CD4-positive, alpha-beta T cell treated with Interleukin-15 for 1 hour (primary cell): ENCODE measurements around the gene NUP62.
"Not testable (repeated sequence)": the region's sequence is repeated elsewhere in the genome, so short reads cannot be mapped to it uniquely, and the experiment has no call there.

Source experiments
- DNase-seq: peaks from one replicate; pipeline ENCODE4 v3.0.0-alpha.2; 2020

NUP62 gene

GRCh38 chr19:49950956-49951526 lies 21.7 kb upstream of the NUP62 start:
- DNase-seq: no peak

- no peak for DNase-seq
These were observed 21.3 kb upstream of the NUP62 start for GRCh38 chr19:49950590-49950948.

- DNase-seq: no peak
These were observed 20.7 kb upstream of the NUP62 start for GRCh38 chr19:49949742-49950589.

GRCh38 chr19:49946415-49946814 lies 17.1 kb upstream of the NUP62 start:
- no peak for DNase-seq

- not testable (repeated sequence) for DNase-seq
These were observed 15.3 kb upstream of the NUP62 start for GRCh38 chr19:49944567-49944966.

- DNase-seq: no peak
These were observed 11.1 kb upstream of the NUP62 start for GRCh38 chr19:49940482-49940791.

- no peak for DNase-seq
These were observed 10.6 kb upstream of the NUP62 start for GRCh38 chr19:49939721-49940481.

GRCh38 chr19:49938662-49939061 lies 9.4 kb upstream of the NUP62 start:
- no peak for DNase-seq

- DNase-seq: peak; percentile 74
These were observed 8.6 kb upstream of the NUP62 start for GRCh38 chr19:49937750-49938381.

- no peak for DNase-seq
These were observed 7.2 kb upstream of the NUP62 start for GRCh38 chr19:49936549-49936948.

GRCh38 chr19:49933643-49934042 lies 4.3 kb upstream of the NUP62 start:
- DNase-seq: no peak

- peak; percentile 47 for DNase-seq
These were observed 3.4 kb upstream of the NUP62 start for GRCh38 chr19:49932731-49933131.

GRCh38 chr19:49932041-49932451 lies 2.7 kb upstream of the NUP62 start:
- DNase-seq: no peak

GRCh38 chr19:49931293-49932040 lies 2.2 kb upstream of the NUP62 start:
- no peak for DNase-seq

GRCh38 chr19:49930483-49931011 lies 1.2 kb upstream of the NUP62 start:
- DNase-seq: peak; percentile 49

GRCh38 chr19:49929611-49930482 lies 543 bp upstream of the NUP62 start:
- peak; percentile 97 for DNase-seq

- no peak for DNase-seq
These were observed 1.6 kb downstream of the NUP62 start for GRCh38 chr19:49927526-49928264.

- DNase-seq: no peak
These were observed 2.8 kb downstream of the NUP62 start for GRCh38 chr19:49926515-49926914.

- no peak for DNase-seq
These were observed 3.8 kb downstream of the NUP62 start for GRCh38 chr19:49925486-49925885.

- DNase-seq: not testable (repeated sequence)
These were observed 4.5 kb downstream of the NUP62 start for GRCh38 chr19:49924881-49925210.
